ENCODE results near the gene CDHR5. TPM values are rescaled to one million over a fixed set of nuclear protein-coding genes. Genes with fewer than 3 reads are reported as not detected.

The CDHR5 gene
- total and polyA plus RNA-seq, 9 of the 15 experiments (the other 6 are each of a cell fraction or from before 2014, with no cell fraction given) = 0.16 TPM; not detected in 8

- Histone ChIP-seq H3K4me2 (ENCODE audit: insufficient read depth, low read length) (no peak overlapping the region), H4K20me1 (replicated peaks; ENCODE audit: control insufficient read depth, insufficient read depth, low read length) (no peaks in the 10 kb centered on the region; the same call in 1 of the 2 replicates), H3K27ac (ENCODE audit: extremely low read depth, low read depth, low read length) (no peak overlapping the region), H3K36me3 (ENCODE audit: control insufficient read depth, insufficient read depth, low read length) (peaks cover 91% of the 10 kb centered on the region), H3K27me3 (ENCODE audit: control insufficient read depth in 2 of 2, insufficient read depth in 2 of 2, low read length in 2 of 2) (no peaks in the 10 kb centered on the region), H3K9ac (ENCODE audit: insufficient read depth in 1 of 2, low read depth in 2 of 2, low read length in 2 of 2) (peak overlapping the region in 1 of 2 experiments; percentile 7; a peak in 1 of 4 replicates), H2AFZ (ENCODE audit: low read depth, low read length) (no peak overlapping the region), H3K9me1 (ENCODE audit: control insufficient read depth, insufficient read depth, low read length) (no peaks in the 10 kb centered on the region), H3K4me1 (replicated peaks in 1 of 2; ENCODE audit: control insufficient read depth in 2 of 2, insufficient read depth in 2 of 2, low read length in 2 of 2) (peaks cover 3 to 25% of the 10 kb centered on the region in 2 experiments; a peak in 4 of 5 replicates), H3K79me2 (ENCODE audit: control insufficient read depth, insufficient read depth, low read length) (peaks cover 28% of the 10 kb centered on the region), H3K4me3 (no peak overlapping the region), H3K9me3 (replicated peaks; ENCODE audit: control insufficient read depth, insufficient read depth, low read depth, low read length) (no peaks in the 10 kb centered on the region)
- WGBS (ENCODE audit: insufficient coverage, low coverage, missing lambda C conversion rate) = 96% methylated on average over 26 of the region's 26 CpGs
- no peak for FAIRE-seq
- TF ChIP-seq CCNT2 (IDR thresholded peaks at IDR 0.05; ENCODE audit: borderline replicate concordance, extremely low read depth, insufficient read length, low read depth, low read length) (no peak), EGR1 (conservative IDR thresholded peaks at IDR 0.05) (no peak), ETV5 (CRISPR knock-in tag; IDR thresholded peaks at IDR 0.05; ENCODE audit: low read depth) (no peak), MCM7 (IDR thresholded peaks at IDR 0.05) (no peak), SUPT5H (IDR thresholded peaks at IDR 0.05) (no peak), POLR2G (IDR thresholded peaks at IDR 0.05; ENCODE audit: low read depth, low read length) (peak; percentile 54)
- no peak for DNase-seq (ENCODE audit: extremely low read depth in 1 of 4, low spot score in 3 of 4)
- ATAC-seq = no peak
- in situ Hi-C loops (cut with MboI) = no loop called here
- ChIA-PET POLR2A (no interaction called here), CTCF (ENCODE audit: low intra/inter-chr PET ratio) (no interaction called here)
- intact Hi-C loops (cut with micrococcal nuclease) = no loop called here
- BruUV-seq (replicated peaks) = no TSS peak
These were observed 35.0 kb downstream of the CDHR5 start for GRCh38 chr11:589798-590197.

DNA sequence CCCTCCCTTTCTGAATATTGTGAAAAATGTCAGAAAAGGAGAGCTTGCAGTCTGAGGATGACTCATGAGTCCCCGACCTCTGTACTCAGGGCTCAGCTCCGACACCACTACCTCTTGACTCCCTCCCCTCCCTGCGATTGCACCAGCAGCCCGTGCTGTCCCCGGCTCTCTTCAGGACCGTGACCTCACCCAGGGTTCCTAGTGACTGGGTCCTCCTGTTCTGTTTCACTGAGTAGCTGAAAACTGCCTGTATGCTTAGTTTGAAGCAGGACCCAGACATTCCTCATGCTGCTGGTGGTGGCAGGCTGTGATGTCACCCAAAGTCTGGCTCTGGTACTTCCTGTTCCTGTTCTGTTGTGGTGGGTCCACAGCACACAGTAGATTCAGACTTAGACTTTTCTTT, 36.8 kb downstream of the CDHR5 start:
- POLR2A ChIA-PET = interaction anchor here (0.7 to 1.4 kb wide), 5 partner anchors 8 to 16 kb away, joined by 3 to 5 read pairs (median 4); no protein-coding TSS in a partner anchor
- TF ChIP-seq ZNF274 (IDR thresholded peaks at IDR 0.05; ENCODE audit: borderline replicate concordance, low read depth, low read length) (no peak), STAT5B (CRISPR knock-in tag; IDR thresholded peaks at IDR 0.05) (no peak), HES1 (IDR thresholded peaks at IDR 0.05; ENCODE audit: low read depth) (no peak), MEF2A (IDR thresholded peaks at IDR 0.05; ENCODE audit: control insufficient read depth, low read depth, low read length) (no peak), C11orf30 (IDR thresholded peaks at IDR 0.05; ENCODE audit: low read depth) (peak; percentile 51), FOS (IDR thresholded peaks at IDR 0.05; ENCODE audit: extremely low read depth, insufficient read length) (peak; percentile 11), CREM (IDR thresholded peaks at IDR 0.05; ENCODE audit: low read depth) (no peak), CBFA2T2 (conservative IDR thresholded peaks at IDR 0.05) (no peak)
- TF ChIP-seq, protein P1, sequence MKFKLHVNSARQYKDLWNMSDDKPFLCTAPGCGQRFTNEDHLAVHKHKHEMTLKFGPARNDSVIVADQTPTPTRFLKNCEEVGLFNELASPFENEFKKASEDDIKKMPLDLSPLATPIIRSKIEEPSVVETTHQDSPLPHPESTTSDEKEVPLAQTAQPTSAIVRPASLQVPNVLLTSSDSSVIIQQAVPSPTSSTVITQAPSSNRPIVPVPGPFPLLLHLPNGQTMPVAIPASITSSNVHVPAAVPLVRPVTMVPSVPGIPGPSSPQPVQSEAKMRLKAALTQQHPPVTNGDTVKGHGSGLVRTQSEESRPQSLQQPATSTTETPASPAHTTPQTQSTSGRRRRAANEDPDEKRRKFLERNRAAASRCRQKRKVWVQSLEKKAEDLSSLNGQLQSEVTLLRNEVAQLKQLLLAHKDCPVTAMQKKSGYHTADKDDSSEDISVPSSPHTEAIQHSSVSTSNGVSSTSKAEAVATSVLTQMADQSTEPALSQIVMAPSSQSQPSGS (CRISPR knock-in tag; IDR thresholded peaks at IDR 0.05) = no peak

More for the DNA sequence above, 36.8 kb downstream of the CDHR5 start:
- 25% methylated on average over 6 of the region's 6 CpGs for WGBS (ENCODE audit: insufficient coverage, low coverage, missing lambda C conversion rate)
- H2AFZ ChIP-seq (ENCODE audit: low read depth, low read length) = no peak overlapping the region
- peaks cover 5% of the 10 kb centered on the region for H4K20me1 ChIP-seq (replicated peaks; ENCODE audit: control insufficient read depth, insufficient read depth, low read length)
- H3K27ac ChIP-seq (ENCODE audit: extremely low read depth, low read depth, low read length) = peak overlapping the region; percentile 80; the same call in 2 of the 3 replicates
- H3K4me3 ChIP-seq = no peak overlapping the region
- H3K4me2 ChIP-seq (ENCODE audit: insufficient read depth, low read length) = peak overlapping the region; percentile 44; the same call in 1 of the 2 replicates
- no peaks in the 10 kb centered on the region for H3K27me3 ChIP-seq (ENCODE audit: control insufficient read depth in 2 of 2, insufficient read depth in 2 of 2, low read length in 2 of 2)
- peaks cover 4% of the 10 kb centered on the region for H3K9me1 ChIP-seq (ENCODE audit: control insufficient read depth, insufficient read depth, low read length)
- peaks cover 89% of the 10 kb centered on the region for H3K36me3 ChIP-seq (ENCODE audit: control insufficient read depth, insufficient read depth, low read length)
- intact Hi-C loops (cut with micrococcal nuclease) = no loop called here
- ATAC-seq (peak; percentile 96), DNase-seq (ENCODE audit: extremely low read depth in 1 of 4, low spot score in 3 of 4) (peak; percentile 57 to 79 (median 73)), FAIRE-seq (peak; percentile 90)
- peak overlapping the region in 1 of 2 experiments; percentile 40; a peak in 2 of 4 replicates for H3K9ac ChIP-seq (ENCODE audit: insufficient read depth in 1 of 2, low read depth in 2 of 2, low read length in 2 of 2)
- peaks cover 42% of the 10 kb centered on the region for H3K79me2 ChIP-seq (ENCODE audit: control insufficient read depth, insufficient read depth, low read length)
- in situ Hi-C loops (cut with MboI) = no loop called here
- no TSS peak for BruUV-seq (replicated peaks)
- CTCF ChIA-PET (ENCODE audit: low intra/inter-chr PET ratio) = no interaction called here
- H3K4me1 ChIP-seq (replicated peaks in 1 of 2; ENCODE audit: control insufficient read depth in 2 of 2, insufficient read depth in 2 of 2, low read length in 2 of 2) = peaks cover 3 to 26% of the 10 kb centered on the region in 2 experiments; a peak in 4 of 5 replicates
- H3K9me3 ChIP-seq (replicated peaks; ENCODE audit: control insufficient read depth, insufficient read depth, low read depth, low read length) = no peaks in the 10 kb centered on the region
